ENCODE measurements around the gene RBL2. TPM values are rescaled to one million over a fixed set of nuclear protein-coding genes. Genes with fewer than 3 reads are reported as not detected.

Gene RBL2
- total RNA-seq, 4 donors from 2014 or later = 27.7 to 115 (median 64.0) TPM

GRCh38 chr16:53504665-53505064 lies 70.4 kb downstream of the RBL2 start:
- Histone ChIP-seq H3K4me1 (peaks cover 19 to 35% (median 28%) of the 10 kb centered on the region in 4 donors), H3K27me3 (no peaks in the 10 kb centered on the region), H3K9me3 (no peaks in the 10 kb centered on the region), H3K36me3 (no peaks in the 10 kb centered on the region), H3K4me3 (no peak overlapping the region), H3K27ac (peak overlapping the region; percentile 88 to 99 (median 96))
- DNase-seq = no peak
- no peak for TF ChIP-seq POLR2A (IDR thresholded peaks at IDR 0.05)
- no peak for TF ChIP-seq CTCF (IDR thresholded peaks at IDR 0.05)
- no peak for TF ChIP-seq POLR2AphosphoS5 (IDR thresholded peaks at IDR 0.05)
- no peak for TF ChIP-seq EP300 (IDR thresholded peaks at IDR 0.05; ENCODE audit: low read depth)
- WGBS, 2 donors (ENCODE audit: low coverage in 1 of 2) = 73 to 81% methylated on average over 5 to 7 of the region's 7 CpGs
- in situ Hi-C loops (cut with MboI; ENCODE audit: low pct_ligation_motif_present in 1 of 4, low pct_unique_long_range_greater_than_20kb in 1 of 4, low sequenced_read_pairs in 3 of 4) (no loop called here), intact Hi-C loops (cut with DNase I; ENCODE audit: low total_unique reads) (no loop called here)

DNA sequence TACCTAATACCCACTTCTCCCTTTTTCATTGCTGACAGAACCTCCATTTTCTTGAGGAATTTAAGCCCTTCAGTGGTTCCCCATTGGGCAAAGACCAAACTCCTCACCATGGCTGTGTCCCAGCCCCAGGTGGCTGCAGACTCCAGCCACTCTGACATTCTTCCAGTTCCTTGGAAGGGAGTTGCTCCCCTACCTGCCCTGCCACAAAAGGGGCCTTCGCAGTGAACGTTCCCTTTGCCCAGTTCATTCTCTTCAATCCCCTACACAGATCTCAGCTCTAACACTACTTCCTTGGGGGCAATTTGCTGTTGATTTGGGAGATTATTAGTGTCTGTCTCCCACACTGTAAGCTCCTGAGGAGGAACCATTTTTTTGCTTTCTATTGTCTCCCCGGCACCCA lies 72.0 kb downstream of the RBL2 start:
- intact Hi-C loops (cut with DNase I; ENCODE audit: low total_unique reads) = no loop called here
- no peak overlapping the region for H3K27ac ChIP-seq
- no peak overlapping the region for H3K4me3 ChIP-seq
- in situ Hi-C loops (cut with MboI; ENCODE audit: low pct_ligation_motif_present in 1 of 4, low pct_unique_long_range_greater_than_20kb in 1 of 4, low sequenced_read_pairs in 3 of 4) = no loop called here
- H3K4me1 ChIP-seq = peaks cover 10 to 35% (median 28%) of the 10 kb centered on the region in 4 donors
- TF ChIP-seq POLR2AphosphoS5 (IDR thresholded peaks at IDR 0.05) (no peak), EP300 (IDR thresholded peaks at IDR 0.05; ENCODE audit: low read depth) (no peak), POLR2A (IDR thresholded peaks at IDR 0.05) (no peak), CTCF (IDR thresholded peaks at IDR 0.05) (no peak)
- no peaks in the 10 kb centered on the region for H3K27me3 ChIP-seq
- H3K36me3 ChIP-seq = no peaks in the 10 kb centered on the region
- no peak for DNase-seq
- no peaks in the 10 kb centered on the region for H3K9me3 ChIP-seq
- 87 to 96% methylated on average over 3 of the region's 3 CpGs for WGBS, 2 donors (ENCODE audit: low coverage in 1 of 2)

DNA sequence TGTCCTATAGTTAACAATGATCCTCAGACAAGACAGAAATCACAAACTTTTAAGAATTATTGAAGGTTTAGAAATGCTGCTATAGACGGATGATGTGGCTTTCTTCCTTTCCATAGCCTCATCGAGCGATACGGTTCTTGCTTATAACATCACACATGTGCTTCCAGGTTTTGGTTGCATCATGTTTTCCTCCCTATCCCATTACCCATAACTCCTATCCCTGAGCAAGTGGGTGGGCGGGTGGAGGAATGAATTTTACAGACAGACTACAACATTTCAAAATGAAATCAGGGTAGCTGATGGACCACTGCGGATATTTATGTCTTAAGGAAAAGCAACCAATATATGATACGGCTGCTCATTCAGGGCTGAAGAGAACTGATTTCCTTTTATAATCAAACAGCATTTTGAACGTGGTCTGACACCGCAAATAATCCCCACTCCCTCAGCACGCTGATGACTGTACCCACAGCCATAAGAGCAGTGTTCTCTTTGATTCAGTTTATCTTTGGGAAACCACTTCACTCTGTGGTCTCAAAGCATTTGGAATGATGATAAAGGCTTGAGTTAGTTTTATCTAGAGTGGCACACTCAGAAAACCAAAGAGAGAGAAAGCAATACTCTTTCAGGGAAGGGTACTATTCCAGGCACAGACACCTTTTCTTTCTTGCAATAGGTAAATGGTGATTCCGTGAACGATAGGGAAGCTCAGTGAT lies 73.4 kb downstream of the RBL2 start:
- no peak overlapping the region for H3K27ac ChIP-seq
- H3K27me3 ChIP-seq = no peaks in the 10 kb centered on the region
- H3K4me3 ChIP-seq = no peak overlapping the region
- no peaks in the 10 kb centered on the region for H3K36me3 ChIP-seq
- in situ Hi-C loops (cut with MboI; ENCODE audit: low pct_ligation_motif_present in 1 of 4, low pct_unique_long_range_greater_than_20kb in 1 of 4, low sequenced_read_pairs in 3 of 4) = no loop called here
- whole genome bisulfite sequencing, 2 donors (ENCODE audit: low coverage in 1 of 2) = 87 to 92% methylated on average over 9 to 12 of the region's 12 CpGs
- H3K4me1 ChIP-seq = peaks cover 0 to 22% (median 17%) of the 10 kb centered on the region in 4 donors
- TF ChIP-seq POLR2A (IDR thresholded peaks at IDR 0.05) = no peak
- no peak for TF ChIP-seq POLR2AphosphoS5 (IDR thresholded peaks at IDR 0.05)
- intact Hi-C loops (cut with DNase I; ENCODE audit: low total_unique reads) = no loop called here
- DNase-seq = no peak
- no peaks in the 10 kb centered on the region for H3K9me3 ChIP-seq

DNA sequence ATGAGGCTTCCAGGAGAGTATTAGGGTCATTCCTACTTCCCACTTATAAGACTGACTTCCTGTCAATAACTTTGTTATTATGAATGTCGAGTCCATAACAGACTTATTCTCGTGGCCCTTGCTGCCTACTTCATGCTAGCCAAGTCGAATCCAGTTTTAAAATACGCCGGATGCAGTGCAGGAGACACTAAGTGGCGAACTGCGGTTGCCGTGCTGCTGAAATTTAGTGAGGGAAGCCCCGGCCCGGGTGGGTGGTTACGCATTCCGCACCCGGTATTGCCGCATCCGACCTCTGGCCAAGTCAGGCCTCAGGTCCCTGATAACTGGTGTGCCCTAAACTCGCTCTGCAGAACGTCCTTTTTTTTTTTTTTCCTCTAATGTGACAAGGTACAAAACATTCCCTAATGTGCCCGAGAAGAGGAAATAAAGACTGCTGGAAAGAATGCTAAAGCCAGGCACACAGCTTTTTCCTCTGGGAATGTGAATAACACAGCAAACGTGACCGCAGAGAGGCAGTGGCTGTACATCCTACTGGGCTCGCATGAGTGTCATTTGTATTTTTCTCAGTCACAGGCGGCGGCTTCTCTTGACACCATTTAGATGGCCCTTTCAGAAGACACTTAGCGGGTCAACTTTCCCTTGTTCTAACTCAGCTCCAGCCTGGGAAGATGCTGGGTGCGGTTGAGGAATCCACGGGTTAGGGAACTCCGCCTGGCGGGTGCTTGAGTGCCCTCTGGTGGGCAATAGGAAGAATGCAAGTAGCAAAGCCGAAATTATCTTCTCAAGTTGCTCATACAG lies 75.8 kb downstream of the RBL2 start:
- intact Hi-C loops (cut with DNase I; ENCODE audit: low total_unique reads) (no loop called here), in situ Hi-C loops (cut with MboI; ENCODE audit: low pct_ligation_motif_present in 1 of 4, low pct_unique_long_range_greater_than_20kb in 1 of 4, low sequenced_read_pairs in 3 of 4) (no loop called here)
- whole genome bisulfite sequencing, 2 donors (ENCODE audit: low coverage in 1 of 2) = 49 to 52% methylated on average over 17 to 29 of the region's 29 CpGs
- TF ChIP-seq POLR2A (IDR thresholded peaks at IDR 0.05) (no peak), CTCF (IDR thresholded peaks at IDR 0.05) (peak; percentile 87 to 99 (median 96)), EP300 (IDR thresholded peaks at IDR 0.05; ENCODE audit: low read depth) (no peak), POLR2AphosphoS5 (IDR thresholded peaks at IDR 0.05) (no peak)
- H3K36me3 ChIP-seq = no peaks in the 10 kb centered on the region
- DNase-seq = peak; percentile 63
- H3K27ac ChIP-seq = peak overlapping the region; percentile 10 to 52 (median 44)
- H3K4me1 ChIP-seq = peaks cover 0 to 10% (median 6%) of the 10 kb centered on the region in 4 donors
- no peaks in the 10 kb centered on the region for H3K27me3 ChIP-seq
- no peaks in the 10 kb centered on the region for H3K9me3 ChIP-seq
- H3K4me3 ChIP-seq = no peak overlapping the region
